Stomach smooth muscle (tissue), 2 donors: ENCODE results near the gene PLPPR3.

Source experiments
- H3K27ac ChIP-seq: one replicate; pipeline ENCODE4 v1.7.0; 2013; ENCODE audit warnings: mild to moderate bottlenecking, low read length, inconsistent platforms
- H3K27me3 ChIP-seq, 2 donors: one replicate each; pipeline ENCODE4 v1.7.0; 2013; ENCODE audit warnings: low read length in 2 of 2; ENCODE audit not compliant: insufficient read depth in 2 of 2, control insufficient read depth in 1 of 2
- H3K36me3 ChIP-seq, 2 donors: one replicate each; pipeline ENCODE4 v1.7.0; 2013; ENCODE audit warnings: low read length in 2 of 2; ENCODE audit not compliant: control insufficient read depth in 2 of 2, insufficient read depth in 2 of 2
- H3K4me1 ChIP-seq: one replicate; pipeline ENCODE4 v1.7.0; 2013; ENCODE audit warnings: low read length; ENCODE audit not compliant: control insufficient read depth, insufficient read depth
- H3K4me3 ChIP-seq, 2 donors: one replicate each; pipeline ENCODE4 v1.7.0; 2013; ENCODE audit warnings: low read length in 2 of 2
- H3K9ac ChIP-seq, 2 donors: one replicate each; pipeline ENCODE4 v1.7.0; 2013; ENCODE audit warnings: low read length in 2 of 2, mild to moderate bottlenecking in 1 of 2
- H3K9me3 ChIP-seq, 2 donors: one replicate each; pipeline ENCODE4 v1.7.0; 2013; ENCODE audit warnings: low read length in 2 of 2; ENCODE audit not compliant: control insufficient read depth in 2 of 2
- donor health status: healthy.
- donor health status: Pancreatic carcinoma.

PLPPR3 gene

GRCh38 chr19:805600-806550 is 15.9 kb downstream of the PLPPR3 start:
- peaks cover 34% of the 10 kb centered on the region for H3K4me1 ChIP-seq
- no peaks in the 10 kb centered on the region for H3K9me3 ChIP-seq
- H3K36me3 ChIP-seq, result peaks cover 40 to 48% of the 10 kb centered on the region in 2 donors
- H3K27ac ChIP-seq, result no peak overlapping the region
- no peak overlapping the region for H3K4me3 ChIP-seq
- no peaks in the 10 kb centered on the region for H3K27me3 ChIP-seq
- no peak overlapping the region for H3K9ac ChIP-seq

GRCh38 chr19:805166-805551 is 16.6 kb downstream of the PLPPR3 start:
- Histone ChIP-seq H3K4me1 (peaks cover 41% of the 10 kb centered on the region), H3K9ac (no peak overlapping the region), H3K27me3 (no peaks in the 10 kb centered on the region), H3K36me3 (peaks cover 36 to 47% of the 10 kb centered on the region in 2 donors), H3K9me3 (no peaks in the 10 kb centered on the region), H3K27ac (no peak overlapping the region), H3K4me3 (no peak overlapping the region)

GRCh38 chr19:804419-805165 is 17.2 kb downstream of the PLPPR3 start:
- peaks cover 35 to 45% of the 10 kb centered on the region in 2 donors for H3K36me3 ChIP-seq
- H3K9ac ChIP-seq, result no peak overlapping the region
- H3K4me1 ChIP-seq, result peaks cover 45% of the 10 kb centered on the region
- no peak overlapping the region for H3K4me3 ChIP-seq
- H3K27ac ChIP-seq, result no peak overlapping the region
- H3K27me3 ChIP-seq, result no peaks in the 10 kb centered on the region
- no peaks in the 10 kb centered on the region for H3K9me3 ChIP-seq

- Histone ChIP-seq H3K36me3 (peaks cover 35 to 38% of the 10 kb centered on the region in 2 donors), H3K4me1 (peaks cover 52% of the 10 kb centered on the region), H3K27ac (no peak overlapping the region), H3K9ac (no peak overlapping the region), H3K9me3 (no peaks in the 10 kb centered on the region), H3K4me3 (no peak overlapping the region), H3K27me3 (no peaks in the 10 kb centered on the region)
These were observed 17.9 kb downstream of the PLPPR3 start for GRCh38 chr19:803686-804418.

GRCh38 chr19:803099-803561 is 18.6 kb downstream of the PLPPR3 start:
- Histone ChIP-seq H3K9me3 (no peaks in the 10 kb centered on the region), H3K4me1 (peaks cover 58% of the 10 kb centered on the region), H3K9ac (peak overlapping the region in 1 of 2 donors; percentile 41), H3K27me3 (no peaks in the 10 kb centered on the region), H3K4me3 (peak overlapping the region in 1 of 2 donors; percentile 64), H3K36me3 (peaks cover 35 to 36% of the 10 kb centered on the region in 2 donors), H3K27ac (peak overlapping the region; percentile 81)

GRCh38 chr19:802498-803098 is 19.2 kb downstream of the PLPPR3 start:
- Histone ChIP-seq H3K36me3 (peaks cover 31 to 32% of the 10 kb centered on the region in 2 donors), H3K9ac (peak overlapping the region in 1 of 2 donors; percentile 41), H3K27ac (peak overlapping the region; percentile 81), H3K9me3 (no peaks in the 10 kb centered on the region), H3K4me1 (peaks cover 58% of the 10 kb centered on the region), H3K27me3 (no peaks in the 10 kb centered on the region), H3K4me3 (peak overlapping the region; percentile 35 to 64)

- Histone ChIP-seq H3K27ac (peak overlapping the region; percentile 81), H3K9me3 (no peaks in the 10 kb centered on the region), H3K36me3 (peaks cover 25 to 27% of the 10 kb centered on the region in 2 donors), H3K4me3 (peak overlapping the region; percentile 25 to 64), H3K27me3 (no peaks in the 10 kb centered on the region), H3K9ac (peak overlapping the region; percentile 36 to 54), H3K4me1 (peaks cover 58% of the 10 kb centered on the region)
These were observed 19.8 kb downstream of the PLPPR3 start for GRCh38 chr19:801861-802497.

GRCh38 chr19:801030-801860 is 20.5 kb downstream of the PLPPR3 start:
- H3K4me1 ChIP-seq, result peaks cover 63% of the 10 kb centered on the region
- peaks cover 19 to 20% of the 10 kb centered on the region in 2 donors for H3K36me3 ChIP-seq
- H3K9me3 ChIP-seq, result no peaks in the 10 kb centered on the region
- no peaks in the 10 kb centered on the region for H3K27me3 ChIP-seq
- peak overlapping the region; percentile 81 for H3K27ac ChIP-seq
- peak overlapping the region; percentile 36 to 54 for H3K9ac ChIP-seq
- H3K4me3 ChIP-seq, result peak overlapping the region; percentile 33 to 64

GRCh38 chr19:800360-801029 is 21.3 kb downstream of the PLPPR3 start:
- Histone ChIP-seq H3K36me3 (peaks cover 17% of the 10 kb centered on the region in 2 donors), H3K27ac (peak overlapping the region; percentile 81), H3K4me3 (peak overlapping the region; percentile 33 to 64), H3K9me3 (no peaks in the 10 kb centered on the region), H3K27me3 (no peaks in the 10 kb centered on the region), H3K4me1 (peaks cover 69% of the 10 kb centered on the region), H3K9ac (peak overlapping the region; percentile 40 to 60)
